HG03175 (cell line): Measurements from ENCODE around the gene TIMM44.
"Not testable (repeated sequence)": the region's sequence is repeated elsewhere in the genome, so short reads cannot be mapped to it uniquely, and the experiment has no call there.

Experiments used
- ATAC-seq: cut with Tn5 transposase; IDR thresholded peaks from one replicate; pipeline ENCODE4 v1.9.1; 2021; ENCODE audit warnings: mild to moderate bottlenecking, moderate library complexity; ENCODE audit not compliant: unreplicated experiment

The TIMM44 gene

GRCh38 chr19:7977021-7977722 is 33.7 kb upstream of the TIMM44 start:
- no peak for ATAC-seq

GRCh38 chr19:7976461-7976860 is 33.0 kb upstream of the TIMM44 start:
- no peak for ATAC-seq

- ATAC-seq: no peak
Measured at GRCh38 chr19:7975037-7975436, 31.6 kb upstream of the TIMM44 start.

- no peak for ATAC-seq
Measured at GRCh38 chr19:7973883-7974282, 30.4 kb upstream of the TIMM44 start.

- no peak for ATAC-seq
Measured at GRCh38 chr19:7971553-7972520, 28.4 kb upstream of the TIMM44 start.

- no peak for ATAC-seq
Measured at GRCh38 chr19:7970716-7971448, 27.4 kb upstream of the TIMM44 start.

GRCh38 chr19:7969555-7969939 is 26.1 kb upstream of the TIMM44 start:
- no peak for ATAC-seq

GRCh38 chr19:7968796-7969554 is 25.5 kb upstream of the TIMM44 start:
- ATAC-seq: no peak

GRCh38 chr19:7968008-7968795 is 24.7 kb upstream of the TIMM44 start:
- ATAC-seq: no peak

- ATAC-seq: no peak
Measured at GRCh38 chr19:7965921-7966665, 22.6 kb upstream of the TIMM44 start.

GRCh38 chr19:7965259-7965841 is 21.9 kb upstream of the TIMM44 start:
- ATAC-seq: no peak

GRCh38 chr19:7963566-7963965 is 20.1 kb upstream of the TIMM44 start:
- ATAC-seq: no peak

GRCh38 chr19:7962644-7963268 is 19.3 kb upstream of the TIMM44 start:
- no peak for ATAC-seq

- no peak for ATAC-seq
Measured at GRCh38 chr19:7961920-7962626, 18.6 kb upstream of the TIMM44 start.

- ATAC-seq: not testable (repeated sequence)
Measured at GRCh38 chr19:7961082-7961481, 17.6 kb upstream of the TIMM44 start.

- ATAC-seq: no peak
Measured at GRCh38 chr19:7959211-7959610, 15.7 kb upstream of the TIMM44 start.

GRCh38 chr19:7955696-7956095 is 12.2 kb upstream of the TIMM44 start:
- ATAC-seq: no peak

- no peak for ATAC-seq
Measured at GRCh38 chr19:7953576-7953975, 10.1 kb upstream of the TIMM44 start.
